Nephron progenitor cell (in vitro differentiated cells): Measurements from ENCODE around the gene ABCB11.

Experiments used
- DNase-seq: peaks from one replicate; pipeline ENCODE4 v3.0.0; 2021
- H3K27ac Mint-ChIP-seq: 2 replicates; pipeline ENCODE4 v1.8.0; 2021; ENCODE audit warnings: mild to moderate bottlenecking, moderate library complexity, mixed read lengths
- H3K27me3 Mint-ChIP-seq: 2 replicates; pipeline ENCODE4 v1.8.0; 2021; ENCODE audit warnings: mild to moderate bottlenecking, low read depth, mixed read lengths; ENCODE audit not compliant: poor library complexity
- H3K36me3 Mint-ChIP-seq: 2 replicates; pipeline ENCODE4 v1.8.0; 2021; ENCODE audit warnings: low read depth, mixed read lengths
- H3K4me1 Mint-ChIP-seq: 2 replicates; pipeline ENCODE4 v1.8.0; 2021; ENCODE audit warnings: mixed read lengths
- H3K4me3 Mint-ChIP-seq: 2 replicates; pipeline ENCODE4 v1.8.0; 2021; ENCODE audit warnings: mild to moderate bottlenecking, moderate library complexity, mixed read lengths
- H3K9me3 Mint-ChIP-seq: 2 replicates; pipeline ENCODE4 v1.8.0; 2021; ENCODE audit warnings: mild to moderate bottlenecking, moderate library complexity, mixed read lengths
- CTCF ChIP-seq: fragments of 200-600 bp; sonication (generic); IDR thresholded peaks from 2 replicates; pipeline ENCODE4 v1.5.0; 2021; ENCODE audit warnings: antibody characterized with exemption

Gene ABCB11

GRCh38 chr2:169038338-169038757 lies 7.2 kb upstream of the ABCB11 start:
- TF ChIP-seq CTCF: no peak
- H3K4me1 Mint-ChIP-seq: no peaks in the 10 kb centered on the region
- no peak overlapping the region for H3K27ac Mint-ChIP-seq
- peaks cover 22% of the 10 kb centered on the region for H3K9me3 Mint-ChIP-seq
- no peak overlapping the region for H3K4me3 Mint-ChIP-seq
- H3K27me3 Mint-ChIP-seq: no peaks in the 10 kb centered on the region
- H3K36me3 Mint-ChIP-seq: peaks cover 10% of the 10 kb centered on the region
- no peak for DNase-seq

GRCh38 chr2:169036736-169037440 lies 5.8 kb upstream of the ABCB11 start:
- Mint-ChIP-seq H3K4me1 (no peaks in the 10 kb centered on the region), H3K36me3 (peaks cover 3% of the 10 kb centered on the region), H3K4me3 (no peak overlapping the region), H3K27me3 (no peaks in the 10 kb centered on the region), H3K27ac (no peak overlapping the region), H3K9me3 (peaks cover 8% of the 10 kb centered on the region)
- TF ChIP-seq CTCF: no peak
- no peak for DNase-seq

GRCh38 chr2:169035887-169036286 lies 4.8 kb upstream of the ABCB11 start:
- H3K9me3 Mint-ChIP-seq: peaks cover 3% of the 10 kb centered on the region
- no peaks in the 10 kb centered on the region for H3K27me3 Mint-ChIP-seq
- H3K36me3 Mint-ChIP-seq: no peaks in the 10 kb centered on the region
- no peak for DNase-seq
- no peaks in the 10 kb centered on the region for H3K4me1 Mint-ChIP-seq
- no peak overlapping the region for H3K4me3 Mint-ChIP-seq
- no peak overlapping the region for H3K27ac Mint-ChIP-seq
- TF ChIP-seq CTCF: no peak

GRCh38 chr2:169034984-169035544 lies 3.9 kb upstream of the ABCB11 start:
- Mint-ChIP-seq H3K27ac (no peak overlapping the region), H3K36me3 (no peaks in the 10 kb centered on the region), H3K27me3 (no peaks in the 10 kb centered on the region)

GRCh38 chr2:169034256-169034655 lies 3.1 kb upstream of the ABCB11 start:
- no peaks in the 10 kb centered on the region for H3K4me1 Mint-ChIP-seq
- H3K27ac Mint-ChIP-seq: no peak overlapping the region
- peaks cover 3% of the 10 kb centered on the region for H3K9me3 Mint-ChIP-seq
- H3K36me3 Mint-ChIP-seq: no peaks in the 10 kb centered on the region
- no peak for DNase-seq
- H3K27me3 Mint-ChIP-seq: no peaks in the 10 kb centered on the region
- H3K4me3 Mint-ChIP-seq: no peak overlapping the region
- TF ChIP-seq CTCF: no peak

More at GRCh38 chr2:169034984-169035544, 3.9 kb upstream of the ABCB11 start:
- no peaks in the 10 kb centered on the region for H3K4me1 Mint-ChIP-seq
- no peak overlapping the region for H3K4me3 Mint-ChIP-seq
- DNase-seq: no peak
- peaks cover 3% of the 10 kb centered on the region for H3K9me3 Mint-ChIP-seq
- no peak for TF ChIP-seq CTCF

GRCh38 chr2:169029341-169029740 lies 1.8 kb downstream of the ABCB11 start:
- no peak for DNase-seq
- H3K9me3 Mint-ChIP-seq: no peaks in the 10 kb centered on the region
- H3K4me3 Mint-ChIP-seq: no peak overlapping the region
- no peaks in the 10 kb centered on the region for H3K27me3 Mint-ChIP-seq
- H3K36me3 Mint-ChIP-seq: no peaks in the 10 kb centered on the region
- no peak for TF ChIP-seq CTCF
- no peak overlapping the region for H3K27ac Mint-ChIP-seq
- H3K4me1 Mint-ChIP-seq: no peaks in the 10 kb centered on the region
